NCI-H460 (cell line): ENCODE measurements around the gene NELL1. TPM values are rescaled to one million over a fixed set of nuclear protein-coding genes. Genes with fewer than 3 reads are reported as not detected.
"Not testable (repeated sequence)": the region's sequence is repeated elsewhere in the genome, so short reads cannot be mapped to it uniquely, and the experiment has no call there.

Experiments used
- DNase-seq: peaks from one replicate; pipeline ENCODE4 v3.0.0-alpha.2; 2016; ENCODE audit warnings: low read depth; ENCODE audit errors: extremely low read depth
- total RNA-seq: library from RNA; depleted of rRNA; stranded (reverse); fragments of >200 nt; shearing (Covaris generic); gene quantifications from 2 replicates; pipeline ENCODE4 v1.2.3, GENCODE V29; 2014

NELL1 gene
- total RNA-seq, 1 experiment from 2014 or later, result not detected

DNA sequence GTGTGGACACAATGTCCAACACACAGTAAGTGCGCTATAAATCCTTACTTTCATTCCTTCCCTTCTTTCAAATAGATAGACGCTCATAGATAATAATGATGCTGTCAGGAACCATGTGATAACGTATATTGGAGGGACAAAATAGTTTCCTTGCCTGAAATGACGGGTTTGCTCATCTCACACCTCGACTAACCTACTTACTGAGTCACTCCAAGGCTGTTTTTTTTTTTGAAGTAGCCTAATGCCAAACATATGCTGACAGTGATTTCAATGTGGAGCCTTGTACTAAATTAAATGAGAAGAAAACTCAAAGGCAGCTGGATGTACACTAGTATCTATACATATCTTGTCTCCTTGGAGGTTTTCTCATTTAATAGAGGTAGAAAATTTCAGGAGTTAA is 400.5 kb downstream of the NELL1 start:
- no peak for DNase-seq

DNA sequence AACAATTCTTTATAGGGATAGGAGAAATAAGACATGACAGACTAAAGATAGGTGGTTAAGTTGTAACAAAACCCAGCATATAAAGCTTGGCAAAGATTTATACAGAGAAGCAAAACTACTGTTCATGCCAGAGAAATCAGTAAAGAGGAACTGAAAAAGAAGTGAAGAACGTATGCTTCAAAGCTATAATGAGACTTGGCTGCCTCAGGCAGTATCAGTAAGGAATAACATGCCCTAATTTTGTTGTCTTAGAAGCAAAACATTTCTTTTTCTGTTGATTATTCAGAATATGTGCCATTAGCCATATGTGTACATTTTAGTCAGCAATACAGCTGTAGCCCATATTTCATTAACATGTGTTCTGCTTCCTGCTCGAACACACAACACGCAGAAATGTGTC is 403.2 kb downstream of the NELL1 start:
- no peak for DNase-seq

DNA sequence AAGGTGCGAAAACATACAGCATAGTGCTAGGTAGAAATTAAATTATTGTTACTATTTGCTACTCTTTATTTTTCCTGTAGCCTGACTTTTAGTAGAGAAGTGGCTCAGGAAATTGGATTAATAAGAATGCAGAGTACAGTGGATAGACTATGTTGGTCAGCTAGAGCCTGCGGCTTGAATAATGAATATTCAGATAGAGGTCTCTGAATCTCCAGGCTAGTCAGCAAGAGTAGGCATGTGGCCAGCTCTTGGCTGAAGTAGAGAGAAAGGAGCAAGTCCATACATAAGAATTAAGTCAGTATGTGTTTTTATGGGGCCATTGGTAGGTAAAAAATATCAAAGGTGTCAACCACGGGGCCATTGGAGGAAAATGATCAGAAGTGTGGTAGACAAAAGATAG is 413.5 kb downstream of the NELL1 start:
- no peak for DNase-seq

DNA sequence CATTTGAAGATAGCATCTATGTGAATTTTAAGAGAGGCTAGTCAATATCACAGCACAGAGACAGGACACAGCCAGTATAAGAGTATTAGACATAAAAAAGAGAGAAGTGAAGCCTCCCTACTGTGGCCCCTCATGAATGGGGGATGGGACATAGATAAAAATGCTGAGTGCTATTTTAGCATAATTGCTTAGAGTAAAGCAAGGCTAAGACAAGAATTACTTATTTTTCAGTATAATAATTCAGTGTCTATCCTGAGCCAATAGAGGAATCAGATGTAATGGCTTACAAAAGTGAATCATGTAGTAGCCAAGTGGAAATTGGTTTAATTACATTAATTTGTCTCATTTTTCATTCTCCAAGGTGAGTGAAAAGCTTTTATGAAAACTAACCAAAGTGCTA is 419.5 kb downstream of the NELL1 start:
- no peak for DNase-seq

DNA sequence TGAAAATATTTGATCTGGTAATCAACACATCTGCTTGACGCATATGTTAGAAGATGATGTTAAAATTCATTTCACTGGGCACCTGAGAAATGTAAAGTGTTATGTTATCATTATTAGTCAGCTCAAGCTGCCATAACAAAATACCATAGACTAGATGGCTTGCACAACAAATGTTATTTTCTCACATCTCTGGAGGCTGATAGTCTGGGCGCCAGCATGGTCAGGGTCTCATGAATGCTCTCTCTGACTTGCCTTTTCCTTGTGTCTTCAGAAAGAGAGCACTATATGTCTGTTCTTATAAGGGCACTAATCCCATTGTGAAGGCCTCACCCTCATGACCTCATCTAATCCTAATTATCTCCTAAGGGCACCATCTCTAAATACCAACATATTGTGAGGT is 435.3 kb downstream of the NELL1 start:
- no peak for DNase-seq

DNA sequence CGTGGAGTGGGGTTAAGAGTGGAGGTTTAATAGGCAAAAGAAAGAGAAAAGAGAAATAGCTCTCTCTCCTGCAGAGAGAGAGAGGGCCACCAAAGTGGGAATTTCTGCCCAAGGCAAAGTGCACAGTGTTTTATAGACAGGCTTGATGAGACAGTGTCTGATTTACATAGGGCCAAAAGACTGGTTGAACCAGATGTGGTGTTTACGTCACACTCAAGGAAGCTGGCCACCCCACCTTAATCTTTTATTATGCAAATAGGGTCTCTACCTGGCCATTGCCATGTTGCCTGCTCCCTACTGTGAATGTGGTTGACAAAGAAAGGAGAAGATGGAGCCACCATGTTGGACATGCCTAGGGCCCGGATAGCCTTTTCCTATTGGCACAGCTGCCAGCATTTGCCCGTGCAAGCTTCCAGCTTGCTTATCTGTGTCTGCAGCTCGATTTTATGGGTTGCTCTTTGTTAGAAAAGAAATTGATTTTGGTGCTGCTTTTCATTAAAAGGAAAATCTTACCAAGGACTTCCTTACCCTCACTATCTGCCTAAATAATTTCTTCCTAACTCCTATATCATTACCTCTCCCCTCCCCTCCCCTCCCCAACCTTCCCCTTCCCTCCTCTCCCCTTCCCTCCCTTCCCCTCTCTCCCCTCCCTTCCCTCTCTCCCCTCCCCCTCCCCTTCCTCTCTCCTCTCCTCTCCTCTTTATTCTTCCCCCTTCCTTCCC is 436.0 kb downstream of the NELL1 start:
- no peak for DNase-seq

DNA sequence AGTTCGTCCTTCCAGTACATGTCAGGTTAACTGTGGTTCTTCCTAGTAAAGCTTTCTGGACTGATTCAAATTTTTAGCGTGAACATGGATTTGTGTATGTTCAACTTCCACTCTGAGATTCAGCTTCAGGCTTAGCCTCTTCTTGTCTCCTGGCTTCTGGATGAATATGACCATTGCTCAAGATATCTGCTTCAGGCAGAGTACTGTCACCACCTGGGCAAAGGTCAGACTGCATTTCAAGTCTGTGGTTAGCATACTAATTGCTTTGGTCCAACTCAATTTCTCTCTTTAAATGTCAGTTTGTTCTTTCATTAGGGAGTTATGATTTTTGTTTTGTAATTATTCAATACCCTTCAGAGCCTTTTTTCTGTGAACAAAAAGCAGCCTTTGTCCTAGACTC is 440.0 kb downstream of the NELL1 start:
- no peak for DNase-seq

DNA sequence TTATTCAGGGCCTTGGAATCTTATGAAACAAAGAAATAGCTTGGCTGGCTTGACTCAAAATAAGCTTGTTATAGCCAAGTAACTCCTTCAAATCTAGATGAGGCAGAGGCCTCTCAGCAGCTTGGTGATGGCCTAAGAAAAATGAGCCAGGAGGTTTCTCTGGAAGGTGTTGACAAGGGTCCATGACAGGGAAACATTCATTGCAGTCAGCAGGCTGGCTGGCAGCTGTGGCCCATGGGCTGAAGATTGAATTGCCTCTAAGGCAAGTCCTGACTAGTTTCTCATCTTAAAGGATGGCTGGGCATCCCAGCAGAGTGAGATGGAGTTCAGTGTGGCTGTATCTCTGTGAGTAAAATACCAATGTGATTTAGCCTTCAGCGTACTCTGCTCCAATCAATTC is 441.0 kb downstream of the NELL1 start:
- DNase-seq, result no peak

DNA sequence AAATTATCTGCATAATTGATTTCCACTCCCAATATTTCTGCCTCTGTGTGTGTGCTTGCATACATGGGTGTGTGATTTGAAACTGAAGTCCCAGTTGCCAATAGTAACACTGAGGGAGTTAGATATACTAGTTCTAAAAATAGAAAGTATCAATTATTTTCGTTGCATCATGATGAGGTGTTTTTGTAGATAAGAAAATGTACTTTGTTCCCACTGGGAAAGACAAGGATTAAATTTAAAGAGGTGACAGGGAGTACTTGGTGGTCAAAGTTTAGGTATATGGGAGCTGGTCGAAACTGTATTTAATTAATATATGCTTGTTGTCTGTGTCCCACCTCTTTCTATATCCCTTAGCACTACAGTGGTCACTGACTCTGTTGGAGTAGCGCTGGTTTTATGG is 444.5 kb downstream of the NELL1 start:
- no peak for DNase-seq

DNA sequence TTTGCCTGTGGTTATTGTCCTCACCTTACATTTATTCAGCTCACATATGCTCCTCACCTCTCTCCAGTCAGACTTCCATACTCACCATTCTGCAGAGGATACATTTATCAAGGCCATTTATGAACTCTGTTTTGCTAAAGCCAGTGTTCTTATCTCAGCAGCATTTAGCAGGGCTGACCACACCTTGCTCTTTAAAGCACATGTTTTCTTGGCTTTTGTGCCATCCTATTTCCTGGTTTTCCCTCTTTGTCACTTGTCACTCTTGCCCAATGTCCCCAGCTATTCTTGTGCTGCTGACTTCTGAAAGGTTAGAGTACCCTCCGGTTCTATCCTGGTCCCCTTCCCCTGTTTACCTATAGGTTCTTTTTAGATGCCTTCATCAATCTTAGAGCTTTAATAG is 446.6 kb downstream of the NELL1 start:
- DNase-seq, result no peak

DNA sequence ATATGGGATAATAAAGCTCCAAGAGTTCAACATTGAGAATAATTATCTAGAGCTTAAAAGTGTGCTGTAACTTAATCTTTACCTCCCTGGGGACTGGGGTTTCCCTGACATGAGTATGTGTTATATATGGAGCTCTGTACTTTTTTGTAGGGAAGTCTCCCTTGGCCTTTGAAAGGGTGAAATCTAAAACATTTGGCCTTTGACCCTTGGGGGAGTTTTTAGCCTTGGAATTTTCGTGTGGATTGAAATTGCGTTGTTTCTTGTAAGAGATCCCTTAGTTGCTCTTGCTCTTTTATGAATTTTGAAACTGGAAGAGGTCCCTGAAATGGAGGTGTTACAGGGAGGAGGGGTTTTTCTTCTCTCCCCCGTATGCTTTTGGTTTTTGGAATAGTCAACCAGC is 450.0 kb downstream of the NELL1 start:
- DNase-seq, result no peak

DNA sequence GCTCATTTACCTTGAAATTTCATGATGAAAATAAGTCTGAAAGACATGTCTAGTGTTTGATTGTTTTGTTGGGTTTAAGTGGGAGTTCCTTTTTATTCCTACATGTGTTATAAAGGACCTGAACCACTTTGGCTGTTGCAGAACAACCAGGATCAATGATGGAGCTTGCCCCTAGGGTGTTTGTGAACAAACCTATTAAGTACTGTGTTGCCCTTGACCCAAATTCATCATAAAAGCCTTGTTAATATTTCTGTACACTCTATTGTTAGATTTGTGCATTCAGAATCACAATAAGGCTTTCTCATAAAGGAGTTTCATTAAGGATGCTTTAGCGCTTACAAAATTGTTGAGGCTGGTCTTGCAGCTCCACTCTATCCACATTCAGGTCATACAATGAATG is 452.6 kb downstream of the NELL1 start:
- no peak for DNase-seq

DNA sequence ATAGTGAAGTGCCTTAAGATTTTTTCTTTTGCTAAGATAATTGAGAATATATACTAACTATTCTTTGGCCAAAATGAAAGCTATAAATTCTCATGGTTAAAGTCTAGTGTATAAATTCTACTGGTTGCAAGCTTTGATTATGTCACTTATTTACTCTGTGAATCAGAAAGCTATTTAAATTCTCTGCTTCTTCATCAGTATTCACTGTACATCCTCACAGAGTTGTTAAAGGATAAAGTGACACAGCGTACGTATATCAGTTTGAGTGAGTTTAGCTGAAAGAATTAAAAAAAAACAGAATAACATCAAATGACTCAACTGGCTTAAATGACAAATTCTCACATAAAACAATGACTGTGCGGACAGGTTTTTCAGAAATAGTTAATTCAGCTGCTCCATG is 453.1 kb downstream of the NELL1 start:
- no peak for DNase-seq

DNA sequence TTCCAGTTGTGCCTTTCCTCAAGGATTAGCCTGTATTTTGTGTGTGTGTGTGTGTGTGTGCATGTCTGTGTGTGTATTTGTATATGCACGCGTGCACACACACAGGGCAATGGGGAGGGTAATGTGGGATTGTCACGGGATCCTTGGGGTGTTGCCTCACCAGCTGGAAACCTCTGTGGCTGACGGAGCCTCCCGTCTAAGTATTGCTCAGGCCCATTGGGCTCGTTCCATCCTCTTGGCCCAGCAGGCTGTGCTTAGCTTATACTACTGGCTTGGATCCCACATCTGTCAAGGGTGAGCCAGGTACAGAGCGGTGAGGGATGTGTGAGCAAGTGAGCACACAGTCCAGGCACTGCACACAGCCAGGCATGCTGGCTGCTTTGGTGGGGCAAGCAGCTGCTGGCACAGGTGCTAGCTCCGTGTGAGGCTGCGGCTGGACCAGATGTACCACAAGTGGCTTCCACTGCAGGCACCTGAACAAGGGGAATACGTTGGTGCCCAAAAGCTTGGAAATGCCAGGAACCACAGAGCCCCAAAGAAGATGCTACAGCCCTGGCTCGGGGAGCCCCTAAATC is 462.8 kb downstream of the NELL1 start:
- DNase-seq, result no peak

DNA sequence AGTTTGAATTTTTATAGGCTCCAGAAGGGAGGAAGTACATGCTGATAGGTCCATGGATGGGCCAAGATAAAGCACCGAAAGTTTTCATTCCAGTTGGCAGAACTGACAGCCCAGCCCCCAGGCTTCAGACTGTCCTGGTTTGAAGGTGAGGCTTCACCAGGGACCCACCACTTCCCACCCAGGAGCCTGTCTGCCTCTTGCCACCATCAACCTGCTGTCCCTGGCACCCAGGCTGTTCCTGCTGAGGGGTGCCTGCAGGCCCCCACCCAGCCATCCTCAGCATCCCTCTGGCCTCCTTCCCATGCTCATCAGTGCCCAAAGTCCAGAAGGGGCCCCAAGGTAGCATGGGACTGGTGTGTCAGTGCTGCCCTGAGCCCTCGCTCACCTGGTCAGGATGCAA is 463.9 kb downstream of the NELL1 start:
- no peak for DNase-seq

DNA sequence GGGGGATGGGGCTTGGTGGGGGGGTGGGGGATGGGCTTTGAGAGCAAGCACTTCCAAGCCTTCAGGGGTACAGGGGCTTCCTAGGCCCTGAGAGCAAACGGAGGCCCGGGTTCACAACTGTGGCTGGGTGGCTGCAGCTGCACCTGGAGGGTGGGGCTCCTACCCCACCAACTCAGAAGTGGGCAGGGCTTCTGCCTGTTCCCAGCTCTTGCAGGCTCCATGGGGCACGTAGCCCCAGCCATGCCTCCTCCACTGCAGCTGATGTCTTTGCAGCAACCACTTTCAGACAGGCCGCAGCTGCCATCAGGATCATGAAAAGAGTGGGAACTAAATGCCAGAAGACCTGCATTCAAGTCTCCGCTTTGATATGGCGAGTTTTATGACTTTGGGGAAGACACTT is 464.3 kb downstream of the NELL1 start:
- no peak for DNase-seq

DNA sequence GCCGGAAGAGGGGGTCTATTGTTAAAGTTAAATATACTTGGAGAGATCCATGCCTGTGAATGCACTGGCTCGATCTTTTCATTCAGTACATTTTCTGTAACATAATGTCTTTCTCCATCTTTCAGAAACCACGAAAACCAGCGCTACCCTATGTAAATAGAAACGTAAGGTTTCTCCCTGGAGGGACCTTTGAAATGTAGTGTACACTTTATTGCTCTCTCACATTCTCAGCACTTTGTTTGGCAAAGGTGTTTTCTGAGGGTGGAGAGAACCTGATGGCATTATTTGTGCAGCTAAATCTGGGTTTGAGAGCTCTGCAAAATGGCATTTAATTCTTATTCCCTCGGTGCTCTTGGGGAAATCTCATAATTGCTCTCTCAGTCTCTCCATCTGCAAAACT is 468.4 kb downstream of the NELL1 start:
- DNase-seq, result no peak

DNA sequence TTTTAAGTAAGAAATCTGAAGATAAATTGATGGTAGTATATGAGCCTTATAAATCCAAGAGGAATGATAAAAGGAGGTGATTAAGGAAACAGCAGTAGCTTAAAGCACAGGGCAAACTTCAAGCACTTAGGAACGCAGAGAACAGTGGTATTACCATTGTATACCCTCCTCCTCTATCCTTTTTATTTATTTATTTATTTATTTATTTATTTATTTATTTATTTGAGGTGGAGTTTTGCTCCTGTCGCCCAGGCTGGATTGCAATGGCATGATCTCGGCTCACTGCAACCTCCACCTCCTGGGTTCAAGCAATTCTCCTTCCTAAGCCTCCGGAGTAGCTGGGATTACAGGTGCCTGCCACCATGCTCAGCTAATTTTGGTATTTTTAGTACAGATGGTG is 472.2 kb downstream of the NELL1 start:
- DNase-seq, result not testable (repeated sequence)

DNA sequence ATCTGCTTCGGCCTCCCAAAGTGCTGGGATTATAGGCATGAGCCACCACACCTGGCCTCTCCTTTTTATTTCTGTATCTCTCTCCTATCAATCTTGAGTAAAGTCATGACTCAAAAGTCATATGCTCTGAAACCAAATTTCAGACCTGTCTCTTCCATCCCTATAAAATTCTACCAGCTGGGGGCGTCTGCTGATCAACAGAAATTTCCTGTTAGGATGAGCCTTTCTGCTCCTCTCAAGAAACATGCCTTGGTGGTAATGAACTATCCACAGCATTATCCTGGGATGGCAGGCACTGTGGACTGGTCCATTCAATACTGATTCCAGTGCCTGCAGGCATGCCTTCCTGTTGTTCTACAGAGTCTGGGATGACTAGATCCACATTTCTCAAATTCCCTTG is 472.6 kb downstream of the NELL1 start:
- no peak for DNase-seq

DNA sequence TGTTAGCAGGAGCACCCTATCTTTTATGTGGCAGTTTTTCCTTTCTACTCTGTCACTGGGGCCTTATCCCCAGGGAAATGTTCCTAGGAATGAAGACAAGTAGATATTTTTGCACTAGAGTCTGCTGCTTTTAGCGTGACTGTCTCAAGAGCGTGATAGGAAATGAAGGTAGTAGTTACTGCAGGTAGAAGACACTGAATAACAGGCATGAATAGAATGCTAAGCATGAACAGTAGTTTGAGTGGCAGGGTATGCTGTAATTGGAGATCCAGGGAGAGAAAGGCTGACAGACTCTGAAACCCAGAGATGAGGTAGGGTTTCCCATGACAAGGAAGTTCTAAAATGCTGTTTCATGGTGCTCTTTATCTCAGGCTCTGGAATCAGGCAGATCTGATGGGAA is 475.1 kb downstream of the NELL1 start:
- DNase-seq, result no peak

DNA sequence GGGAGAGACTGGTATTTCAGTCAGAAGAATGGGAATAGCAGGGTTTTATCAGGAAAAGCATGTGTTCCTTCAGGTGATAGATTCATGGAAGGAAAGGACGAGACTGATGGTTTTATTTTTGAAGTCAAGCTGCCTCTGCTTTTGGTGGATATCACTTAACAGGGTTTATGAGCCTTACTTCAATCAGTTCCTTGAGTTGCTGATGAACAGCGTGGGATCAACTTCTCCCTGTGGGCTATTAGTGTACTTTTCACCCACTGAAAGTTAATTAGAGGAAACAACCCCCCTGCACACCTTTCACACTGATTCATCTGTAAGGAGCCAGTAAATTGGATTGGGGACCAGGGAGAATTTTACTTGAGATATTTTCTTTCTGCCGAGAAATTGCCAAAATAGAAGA is 479.0 kb downstream of the NELL1 start:
- no peak for DNase-seq

DNA sequence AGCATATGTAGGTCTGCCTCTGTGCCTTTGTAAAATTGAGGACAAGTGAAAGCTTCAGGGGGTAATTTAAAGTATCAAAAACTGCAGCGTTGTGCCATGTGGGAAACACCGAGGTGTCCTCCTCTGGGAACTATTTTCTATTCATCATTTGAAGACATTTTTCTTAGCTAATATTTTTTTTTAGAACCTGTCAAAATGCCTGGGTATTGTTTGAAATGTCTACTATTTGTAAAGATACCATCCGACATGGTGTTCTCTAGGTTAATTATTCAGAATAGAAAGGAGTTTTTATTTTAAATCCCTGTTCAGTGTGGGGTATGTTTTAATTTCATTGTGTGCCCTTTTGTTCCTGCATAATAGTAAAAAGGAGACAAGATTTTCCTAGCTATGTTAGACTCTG is 490.8 kb downstream of the NELL1 start:
- DNase-seq, result no peak

DNA sequence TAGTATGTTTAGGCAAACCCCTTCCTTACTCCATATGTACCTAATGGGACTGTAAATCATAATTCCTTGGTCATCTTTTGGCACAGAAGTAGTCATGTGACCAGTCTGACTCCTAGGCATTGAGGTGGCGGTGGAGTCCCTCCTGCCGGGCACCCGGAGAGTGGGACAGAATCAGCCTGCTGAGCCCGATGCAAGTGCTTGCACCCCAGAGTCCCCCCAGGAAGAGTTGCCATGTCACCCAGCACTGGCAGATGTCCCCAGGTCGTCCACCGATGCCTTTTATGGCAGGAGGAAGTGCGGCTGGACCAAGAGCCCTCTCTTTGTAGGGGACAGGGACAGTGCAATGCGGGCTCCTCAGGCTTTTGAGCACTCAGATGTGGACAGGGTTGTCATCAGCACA is 500.3 kb downstream of the NELL1 start:
- DNase-seq, result no peak
